ACC112 (cell line): Measurements from ENCODE around the gene TPX2.

Experiments
- H2AFZ ChIP-seq: fragments of 200-600 bp; sonication (generic); one replicate; pipeline ENCODE4 v1.6.0; 2017; ENCODE audit warnings: antibody characterized with exemption, low read length; ENCODE audit not compliant: unreplicated experiment
- H3K27ac ChIP-seq: fragments of 200-600 bp; sonication (generic); 2 replicates; pipeline ENCODE4 v1.5.1; 2014; ENCODE audit warnings: low read depth, mild to moderate bottlenecking, antibody characterized with exemption, low read length, moderate library complexity
- H3K27me3 ChIP-seq: fragments of 200-600 bp; sonication (generic); 2 replicates; pipeline ENCODE4 v1.6.1; 2014; ENCODE audit warnings: mild to moderate bottlenecking, antibody characterized with exemption, low read length, moderate library complexity, mixed read lengths; ENCODE audit not compliant: insufficient read depth
- H3K36me3 ChIP-seq: fragments of 200-600 bp; sonication (generic); 2 replicates; pipeline ENCODE4 v1.6.1; 2016; ENCODE audit warnings: mild to moderate bottlenecking, antibody characterized with exemption, low read length, moderate library complexity, mixed read lengths; ENCODE audit not compliant: insufficient read depth
- H3K4me1 ChIP-seq: fragments of 200-600 bp; sonication (generic); one replicate; pipeline ENCODE4 v1.6.1; 2016; ENCODE audit warnings: low read length, mixed read lengths; ENCODE audit not compliant: insufficient read depth, unreplicated experiment, control insufficient read depth
- H3K4me3 ChIP-seq: fragments of 200-600 bp; sonication (generic); 2 replicates; pipeline ENCODE4 v1.5.1; 2014; ENCODE audit warnings: mild to moderate bottlenecking, low read depth, low read length
- H3K79me2 ChIP-seq: fragments of 200-600 bp; sonication (generic); one replicate; pipeline ENCODE4 v1.6.0; 2016; ENCODE audit warnings: low read length; ENCODE audit not compliant: control insufficient read depth, unreplicated experiment, insufficient read depth

Gene TPX2

GRCh38 chr20:31837896-31838397 lies 98.9 kb downstream of the TPX2 start:
- Histone ChIP-seq H3K27me3 (no peaks in the 10 kb centered on the region), H3K36me3 (no peaks in the 10 kb centered on the region), H3K27ac (peak overlapping the region; percentile 34; the same call in 1 of the 2 replicates), H2AFZ (no peak overlapping the region), H3K79me2 (no peaks in the 10 kb centered on the region), H3K4me3 (peak overlapping the region; percentile 15; the same call in 1 of the 2 replicates), H3K4me1 (peaks cover 59% of the 10 kb centered on the region)

- Histone ChIP-seq H3K4me1 (peaks cover 68% of the 10 kb centered on the region), H3K79me2 (no peaks in the 10 kb centered on the region), H3K4me3 (no peak overlapping the region), H3K27ac (no peak overlapping the region), H3K27me3 (no peaks in the 10 kb centered on the region), H3K36me3 (no peaks in the 10 kb centered on the region), H2AFZ (no peak overlapping the region)
These were observed 99.7 kb downstream of the TPX2 start for GRCh38 chr20:31838646-31839292.

- Histone ChIP-seq H3K27ac (no peak overlapping the region), H3K79me2 (no peaks in the 10 kb centered on the region), H2AFZ (no peak overlapping the region), H3K36me3 (no peaks in the 10 kb centered on the region), H3K4me1 (peaks cover 70% of the 10 kb centered on the region), H3K4me3 (no peak overlapping the region), H3K27me3 (no peaks in the 10 kb centered on the region)
These were observed 100.8 kb downstream of the TPX2 start for GRCh38 chr20:31839782-31840487.

- Histone ChIP-seq H3K4me1 (peaks cover 60% of the 10 kb centered on the region), H3K4me3 (no peak overlapping the region), H3K27ac (peak overlapping the region; percentile 48; the same call in 1 of the 2 replicates), H3K27me3 (no peaks in the 10 kb centered on the region), H3K36me3 (no peaks in the 10 kb centered on the region), H3K79me2 (no peaks in the 10 kb centered on the region), H2AFZ (no peak overlapping the region)
These were observed 102.1 kb downstream of the TPX2 start for GRCh38 chr20:31840906-31841816.

- Histone ChIP-seq H3K4me3 (peak overlapping the region; percentile 45), H3K4me1 (peaks cover 53% of the 10 kb centered on the region), H3K79me2 (no peaks in the 10 kb centered on the region), H2AFZ (no peak overlapping the region), H3K27ac (peak overlapping the region; percentile 79), H3K36me3 (no peaks in the 10 kb centered on the region), H3K27me3 (no peaks in the 10 kb centered on the region)
These were observed 102.8 kb downstream of the TPX2 start for GRCh38 chr20:31841928-31842327.

- H3K4me3 ChIP-seq, result peak overlapping the region; percentile 45
- no peaks in the 10 kb centered on the region for H3K27me3 ChIP-seq
- peaks cover 47% of the 10 kb centered on the region for H3K4me1 ChIP-seq
These were observed 103.5 kb downstream of the TPX2 start for GRCh38 chr20:31842471-31843157.

GRCh38 chr20:31843288-31843687 lies 104.2 kb downstream of the TPX2 start:
- Histone ChIP-seq H3K79me2 (no peaks in the 10 kb centered on the region), H2AFZ (no peak overlapping the region), H3K4me1 (peaks cover 40% of the 10 kb centered on the region), H3K27ac (peak overlapping the region; percentile 79; the same call in 1 of the 2 replicates), H3K27me3 (no peaks in the 10 kb centered on the region), H3K4me3 (no peak overlapping the region), H3K36me3 (no peaks in the 10 kb centered on the region)

More at GRCh38 chr20:31842471-31843157, 103.5 kb downstream of the TPX2 start:
- Histone ChIP-seq H3K27ac (peak overlapping the region; percentile 79), H3K36me3 (no peaks in the 10 kb centered on the region), H2AFZ (no peak overlapping the region), H3K79me2 (no peaks in the 10 kb centered on the region)

- no peak overlapping the region for H3K4me3 ChIP-seq
- no peaks in the 10 kb centered on the region for H3K79me2 ChIP-seq
- H3K27ac ChIP-seq, result no peak overlapping the region
- peaks cover 34% of the 10 kb centered on the region for H3K4me1 ChIP-seq
- no peaks in the 10 kb centered on the region for H3K36me3 ChIP-seq
- 0 out of 2 replicates have a peak, but pooled peaks cover under 1% of the 10 kb centered on the region for H3K27me3 ChIP-seq
- no peak overlapping the region for H2AFZ ChIP-seq
These were observed 104.8 kb downstream of the TPX2 start for GRCh38 chr20:31843881-31844280.

GRCh38 chr20:31844737-31845299 lies 105.7 kb downstream of the TPX2 start:
- Histone ChIP-seq H3K4me1 (peaks cover 34% of the 10 kb centered on the region), H3K27ac (no peak overlapping the region), H3K4me3 (no peak overlapping the region)

More at GRCh38 chr20:31844737-31845299, 105.7 kb downstream of the TPX2 start:
- Histone ChIP-seq H2AFZ (no peak overlapping the region), H3K79me2 (no peaks in the 10 kb centered on the region), H3K36me3 (no peaks in the 10 kb centered on the region), H3K27me3 (peaks cover 10% of the 10 kb centered on the region; the same call in 1 of the 2 replicates)
